Activated naive CD8-positive, alpha-beta T cell treated with anti-CD3 and anti-CD28 coated beads, Interleukin-2, amount 50 U/mL, for 24 hours (primary cell): ENCODE measurements around the gene CLPSL1.
A peak's percentile ranks its signal among the peaks of the same experiment; 100 is the strongest.
"Not testable (repeated sequence)": the region's sequence is repeated elsewhere in the genome, so short reads cannot be mapped to it uniquely, and the experiment has no call there.

ENCODE experiments used
- ATAC-seq: fragments of 150-1000 bp; cut with Tn5 transposase; one replicate; pipeline ENCODE4 v1.10.0; 2021
- DNase-seq: peaks from one replicate; pipeline ENCODE4 v3.0.0; 2021
- H3K27ac Mint-ChIP-seq: one replicate; pipeline ENCODE4 v1.8.0; 2021; ENCODE audit warnings: mild to moderate bottlenecking, mixed read lengths
- H3K27me3 Mint-ChIP-seq: one replicate; pipeline ENCODE4 v1.8.0; 2021; ENCODE audit warnings: mixed read lengths
- H3K36me3 Mint-ChIP-seq: one replicate; pipeline ENCODE4 v1.8.0; 2021; ENCODE audit warnings: low read depth, mixed read lengths
- H3K4me1 Mint-ChIP-seq: one replicate; pipeline ENCODE4 v1.8.0; 2021; ENCODE audit warnings: mixed read lengths
- H3K4me3 Mint-ChIP-seq: one replicate; pipeline ENCODE4 v1.8.0; 2021; ENCODE audit warnings: mild to moderate bottlenecking, moderate library complexity, mixed read lengths
- H3K9me3 Mint-ChIP-seq: one replicate; pipeline ENCODE4 v1.8.0; 2021; ENCODE audit warnings: mixed read lengths

CLPSL1 gene, protein sequence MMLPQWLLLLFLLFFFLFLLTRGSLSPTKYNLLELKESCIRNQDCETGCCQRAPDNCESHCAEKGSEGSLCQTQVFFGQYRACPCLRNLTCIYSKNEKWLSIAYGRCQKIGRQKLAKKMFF

DNA sequence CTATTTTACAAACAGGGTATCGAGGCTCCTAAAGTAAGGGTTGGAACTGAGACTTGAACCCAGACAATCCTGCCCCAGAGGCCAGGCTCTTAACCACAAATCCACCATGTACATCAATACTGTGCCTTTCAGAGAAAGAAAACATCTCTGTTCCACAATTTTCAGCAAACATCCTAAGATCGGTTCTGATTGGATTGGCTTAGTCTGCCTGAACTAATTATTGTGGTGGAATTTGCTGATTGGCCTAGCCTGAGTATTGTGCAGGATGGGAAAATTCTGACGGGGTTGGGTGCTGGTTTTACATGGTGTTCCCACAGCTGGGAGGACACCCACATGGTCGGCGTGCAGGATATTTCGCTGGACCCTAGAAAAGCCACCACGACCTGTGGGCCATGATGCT is at the start of gene CLPSL1:
Gene CLPSL1 (plus strand): TSS at position 301 of the 400 bp plus-strand sequence. CDS start 92 bp downstream, at position 393.
- no peak within 1 kb of the TSS for H3K4me3 Mint-ChIP-seq
- ATAC-seq (no peak), DNase-seq (no peak)
- no peaks in the 10 kb centered on the region for H3K9me3 Mint-ChIP-seq
- H3K27me3 Mint-ChIP-seq: peaks cover 32% of the 10 kb centered on the region
- H3K4me1 Mint-ChIP-seq: peaks cover 2% of the 10 kb centered on the region
- H3K27ac Mint-ChIP-seq: no peak within 1 kb of the TSS
- H3K36me3 Mint-ChIP-seq: no peaks in the 10 kb centered on the region

DNA sequence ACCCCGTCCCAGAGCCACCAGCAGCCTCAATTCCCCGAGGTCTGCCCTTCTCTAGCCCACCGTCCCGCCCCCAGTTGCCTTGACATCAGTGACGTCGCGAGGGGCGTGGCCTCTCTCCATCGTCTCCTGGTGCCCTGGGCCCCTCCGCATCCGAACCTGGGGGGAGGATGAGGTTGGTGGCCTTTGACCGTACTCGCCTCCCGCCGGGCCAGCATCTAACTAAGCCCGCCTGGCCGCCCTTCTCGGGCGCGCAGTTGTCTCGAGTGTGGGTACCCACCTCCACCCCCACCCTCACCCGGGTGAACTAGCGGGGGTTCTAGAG is 49.4 kb upstream of the CLPSL1 start:
- Mint-ChIP-seq H3K4me3 (peak overlapping the region; percentile 77), H3K9me3 (no peaks in the 10 kb centered on the region), H3K36me3 (no peaks in the 10 kb centered on the region), H3K27me3 (peaks cover 2% of the 10 kb centered on the region), H3K27ac (peak overlapping the region; percentile 83), H3K4me1 (peaks cover 85% of the 10 kb centered on the region)
- DNase-seq: peak; percentile 98
- ATAC-seq: peak; percentile 45

DNA sequence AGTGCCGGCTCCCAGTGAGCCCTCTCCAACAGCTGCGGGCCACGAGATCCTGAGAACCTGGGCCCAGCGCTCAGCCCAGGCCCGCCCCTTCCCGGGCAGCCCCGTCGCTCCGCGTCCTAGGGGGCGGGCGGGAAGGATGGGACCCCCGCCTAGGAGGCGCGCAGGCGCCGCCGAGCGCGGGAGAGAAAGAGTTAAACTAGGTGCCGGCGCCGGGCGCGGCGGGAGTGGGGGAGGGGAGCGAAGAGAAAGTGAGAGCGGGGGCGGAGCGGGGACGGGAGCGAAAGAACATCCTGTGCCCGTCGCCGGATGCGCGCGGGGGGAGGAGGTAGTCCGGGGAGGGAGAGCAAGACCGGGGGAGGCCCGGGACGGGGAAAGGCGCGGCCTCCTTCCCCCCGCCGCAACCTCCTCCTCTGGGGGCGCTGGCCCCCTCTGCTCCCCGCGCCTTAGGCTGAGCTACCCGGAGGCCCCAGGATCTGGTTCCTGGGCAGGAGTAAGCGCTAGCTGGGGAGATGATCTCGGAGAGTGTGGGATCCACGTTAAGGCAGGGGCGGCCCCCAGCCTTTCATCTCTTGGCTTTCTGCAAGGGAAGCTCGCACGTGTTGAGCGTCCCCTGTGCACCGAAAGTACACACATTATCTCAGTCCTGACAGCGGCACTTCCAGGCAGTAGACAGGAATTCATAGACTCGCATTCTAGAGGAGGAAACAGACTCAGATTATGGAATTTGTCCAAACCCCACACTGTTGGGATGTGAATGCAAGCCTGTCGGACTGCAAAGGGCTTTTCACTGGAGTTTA is 48.9 kb upstream of the CLPSL1 start:
- ATAC-seq (peak; percentile 54), DNase-seq (peak; percentile 97)
- peaks cover 80% of the 10 kb centered on the region for H3K4me1 Mint-ChIP-seq
- H3K4me3 Mint-ChIP-seq: peak overlapping the region; percentile 77
- H3K27me3 Mint-ChIP-seq: no peaks in the 10 kb centered on the region
- H3K9me3 Mint-ChIP-seq: no peaks in the 10 kb centered on the region
- H3K27ac Mint-ChIP-seq: peak overlapping the region; percentile 83
- H3K36me3 Mint-ChIP-seq: no peaks in the 10 kb centered on the region

DNA sequence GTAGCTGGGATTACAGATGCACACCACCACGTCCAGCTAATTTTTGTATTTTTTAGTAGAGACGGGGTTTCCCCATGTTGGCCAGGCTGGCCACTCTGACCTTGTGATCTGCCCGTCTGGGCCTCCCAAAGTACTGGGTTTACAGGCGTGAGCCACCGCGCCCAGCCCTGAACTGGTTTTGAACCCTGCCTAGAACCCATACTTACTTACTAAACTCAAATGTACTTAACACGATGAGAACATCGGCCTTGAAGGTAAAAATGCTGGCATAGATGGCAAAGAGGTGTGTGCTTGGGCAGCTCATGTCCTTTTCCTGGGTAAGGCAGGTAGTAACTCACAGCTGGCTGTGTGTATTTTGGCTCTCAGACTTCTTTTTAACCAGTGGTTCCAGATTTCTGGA is 47.2 kb upstream of the CLPSL1 start:
- peaks cover 72% of the 10 kb centered on the region for H3K4me1 Mint-ChIP-seq
- no peak overlapping the region for H3K27ac Mint-ChIP-seq
- DNase-seq (no peak), ATAC-seq (no peak)
- no peak overlapping the region for H3K4me3 Mint-ChIP-seq
- no peaks in the 10 kb centered on the region for H3K9me3 Mint-ChIP-seq
- no peaks in the 10 kb centered on the region for H3K27me3 Mint-ChIP-seq
- no peaks in the 10 kb centered on the region for H3K36me3 Mint-ChIP-seq

DNA sequence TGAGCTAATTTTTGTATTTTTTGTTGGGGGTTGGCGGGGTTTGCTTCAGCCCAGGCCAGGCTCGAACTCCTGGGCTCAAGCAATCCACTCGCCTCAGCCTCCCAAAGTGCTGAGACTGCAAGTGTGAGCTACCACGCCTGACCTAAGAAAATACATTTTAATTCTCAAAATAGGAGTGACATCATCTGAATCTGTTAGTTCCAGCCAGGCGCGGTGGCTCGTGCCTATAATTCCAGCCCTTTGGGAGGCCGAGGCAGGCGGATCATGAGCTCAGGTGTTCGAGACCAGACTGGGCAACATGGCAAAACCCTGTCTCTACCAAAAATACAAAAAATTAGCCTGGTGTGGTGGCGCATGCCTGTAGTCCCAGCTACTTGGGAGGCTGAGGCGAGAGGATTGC is 46.5 kb upstream of the CLPSL1 start:
- not testable (repeated sequence) for DNase-seq, ATAC-seq, H3K9me3 Mint-ChIP-seq, H3K27ac Mint-ChIP-seq, H3K27me3 Mint-ChIP-seq, H3K4me3 Mint-ChIP-seq, H3K36me3 Mint-ChIP-seq
- H3K4me1 Mint-ChIP-seq: peaks cover 65% of the 10 kb centered on the region

DNA sequence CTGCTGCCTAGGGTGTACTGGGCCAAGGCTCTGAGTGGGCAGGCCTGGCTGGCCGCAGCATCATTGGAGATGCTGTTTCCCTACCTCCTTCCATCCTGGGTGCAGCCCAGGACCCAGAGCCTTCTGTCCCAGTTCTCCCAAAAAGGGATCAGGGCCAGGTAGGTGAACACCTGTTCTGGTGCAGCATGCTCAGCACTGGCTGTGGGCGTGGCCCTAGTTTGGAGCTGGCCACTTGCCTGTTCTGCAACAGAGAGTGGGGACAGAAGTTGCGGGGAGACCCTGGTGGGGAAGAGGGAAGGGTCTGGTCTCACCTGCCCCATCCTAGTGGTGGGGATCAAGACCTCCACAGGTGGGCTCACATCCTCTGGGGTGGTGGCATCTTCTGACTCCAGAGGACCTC is 45.4 kb upstream of the CLPSL1 start:
- Mint-ChIP-seq H3K27me3 (no peaks in the 10 kb centered on the region), H3K9me3 (no peaks in the 10 kb centered on the region), H3K36me3 (no peaks in the 10 kb centered on the region), H3K27ac (no peak overlapping the region), H3K4me1 (peaks cover 54% of the 10 kb centered on the region), H3K4me3 (no peak overlapping the region)
- no peak for ATAC-seq
- DNase-seq: no peak

DNA sequence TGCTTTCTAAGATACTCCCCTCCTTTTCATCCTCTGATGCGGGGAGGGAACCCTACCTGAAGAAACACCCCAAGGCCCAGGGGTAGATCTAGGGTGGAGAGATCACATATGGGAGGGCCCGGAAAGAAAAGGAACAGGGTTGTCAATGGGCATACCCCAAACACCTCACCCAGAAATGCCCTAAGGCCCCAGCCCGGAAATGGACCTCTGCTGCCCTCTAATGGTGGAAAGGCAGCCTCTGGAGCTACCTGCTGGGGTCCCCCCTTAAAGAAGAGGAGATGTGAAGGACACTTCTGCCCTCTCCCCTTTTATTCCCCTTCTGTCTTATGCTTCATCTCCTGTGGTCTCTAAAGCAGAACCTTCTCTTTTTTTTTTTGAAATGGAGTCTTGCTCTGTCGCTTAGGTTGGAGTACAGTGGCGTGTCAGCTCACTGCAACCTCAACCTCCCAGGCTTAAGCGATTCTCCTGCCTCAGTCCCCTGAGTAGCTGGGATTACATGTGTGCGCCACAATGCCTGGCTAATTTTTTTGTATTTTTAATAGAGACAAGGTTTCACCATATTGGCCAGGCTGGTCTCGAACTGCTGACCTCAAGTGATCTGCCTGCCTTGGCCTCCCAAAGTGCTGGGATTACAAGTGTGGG is 44.4 kb upstream of the CLPSL1 start:
- H3K27me3 Mint-ChIP-seq: no peaks in the 10 kb centered on the region
- no peak overlapping the region for H3K27ac Mint-ChIP-seq
- ATAC-seq (peak; percentile 42), DNase-seq (peak; percentile 89)
- H3K4me3 Mint-ChIP-seq: no peak overlapping the region
- no peaks in the 10 kb centered on the region for H3K36me3 Mint-ChIP-seq
- peaks cover 46% of the 10 kb centered on the region for H3K4me1 Mint-ChIP-seq
- no peaks in the 10 kb centered on the region for H3K9me3 Mint-ChIP-seq

DNA sequence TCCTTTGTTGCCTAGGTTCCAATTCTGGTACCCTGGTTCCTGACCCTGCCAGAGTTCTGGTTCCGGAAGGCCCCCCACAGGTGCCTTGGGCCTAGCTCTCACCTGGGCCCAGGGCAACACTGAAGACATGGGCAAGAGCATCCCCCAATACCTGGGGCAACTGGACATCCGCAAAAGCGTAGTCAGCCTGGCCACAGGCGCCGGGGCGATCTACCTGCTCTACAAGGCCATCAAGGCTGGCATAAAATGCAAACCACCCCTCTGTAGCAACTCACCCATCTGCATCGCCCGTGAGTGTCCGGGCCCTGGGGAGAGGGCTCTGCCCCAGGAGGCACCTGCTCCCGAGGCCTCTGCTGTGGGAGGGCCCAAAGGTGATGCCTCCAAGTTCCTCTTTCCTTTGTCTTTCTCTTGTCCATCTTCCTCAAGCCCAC is 43.8 kb upstream of the CLPSL1 start, which contains the start of gene ARMC12:
Gene ARMC12 (plus strand): TSS at position 51 of the 431 bp plus-strand sequence. CDS start 77 bp downstream, at position 128.
- H3K9me3 Mint-ChIP-seq: no peaks in the 10 kb centered on the region
- peaks cover 46% of the 10 kb centered on the region for H3K4me1 Mint-ChIP-seq
- ATAC-seq (no peak), DNase-seq (no peak)
- H3K27ac Mint-ChIP-seq: peak within 1 kb of the TSS; percentile 59
- no peaks in the 10 kb centered on the region for H3K27me3 Mint-ChIP-seq
- no peaks in the 10 kb centered on the region for H3K36me3 Mint-ChIP-seq
- peak within 1 kb of the TSS; percentile 33 for H3K4me3 Mint-ChIP-seq

DNA sequence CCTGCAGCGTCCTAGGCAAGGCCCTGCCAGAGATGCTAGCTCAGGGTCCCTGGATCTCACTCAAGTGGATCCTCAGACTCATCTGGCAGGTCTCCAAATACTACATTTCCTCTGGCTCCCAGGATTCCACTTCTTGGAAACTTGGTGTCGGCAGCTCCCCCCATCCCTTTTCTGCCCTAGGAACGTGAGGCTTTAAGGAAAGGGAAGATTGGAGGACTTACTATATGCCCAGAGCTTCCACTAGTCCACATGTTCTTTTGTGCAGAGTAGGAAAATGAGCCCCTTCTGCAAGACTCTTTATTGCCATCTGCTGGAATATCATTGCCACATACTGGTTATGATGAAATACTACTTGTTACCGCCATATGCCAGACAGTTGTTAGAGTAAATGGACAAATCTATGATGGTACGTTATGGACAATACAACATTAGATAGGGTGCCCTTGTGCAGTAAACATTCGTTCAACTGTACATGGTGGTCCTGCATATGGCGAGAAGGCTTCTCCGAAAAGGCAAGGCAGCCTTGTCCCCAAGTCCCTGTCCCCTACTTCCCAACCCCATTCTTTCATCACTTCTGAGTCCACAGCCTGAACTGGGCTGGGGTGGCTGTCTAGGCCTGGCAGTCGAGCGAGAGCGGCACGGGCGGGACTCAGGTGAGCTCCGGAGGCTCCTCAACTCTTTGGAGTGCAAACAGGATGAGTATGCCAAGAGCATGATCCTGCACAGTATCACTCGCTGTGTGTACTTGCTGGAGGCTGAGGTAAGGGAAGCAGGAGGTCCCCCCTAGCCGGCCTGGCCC is 43.2 kb upstream of the CLPSL1 start:
- DNase-seq (no peak), ATAC-seq (peak; percentile 60)
- peak overlapping the region; percentile 33 for H3K4me3 Mint-ChIP-seq

DNA sequence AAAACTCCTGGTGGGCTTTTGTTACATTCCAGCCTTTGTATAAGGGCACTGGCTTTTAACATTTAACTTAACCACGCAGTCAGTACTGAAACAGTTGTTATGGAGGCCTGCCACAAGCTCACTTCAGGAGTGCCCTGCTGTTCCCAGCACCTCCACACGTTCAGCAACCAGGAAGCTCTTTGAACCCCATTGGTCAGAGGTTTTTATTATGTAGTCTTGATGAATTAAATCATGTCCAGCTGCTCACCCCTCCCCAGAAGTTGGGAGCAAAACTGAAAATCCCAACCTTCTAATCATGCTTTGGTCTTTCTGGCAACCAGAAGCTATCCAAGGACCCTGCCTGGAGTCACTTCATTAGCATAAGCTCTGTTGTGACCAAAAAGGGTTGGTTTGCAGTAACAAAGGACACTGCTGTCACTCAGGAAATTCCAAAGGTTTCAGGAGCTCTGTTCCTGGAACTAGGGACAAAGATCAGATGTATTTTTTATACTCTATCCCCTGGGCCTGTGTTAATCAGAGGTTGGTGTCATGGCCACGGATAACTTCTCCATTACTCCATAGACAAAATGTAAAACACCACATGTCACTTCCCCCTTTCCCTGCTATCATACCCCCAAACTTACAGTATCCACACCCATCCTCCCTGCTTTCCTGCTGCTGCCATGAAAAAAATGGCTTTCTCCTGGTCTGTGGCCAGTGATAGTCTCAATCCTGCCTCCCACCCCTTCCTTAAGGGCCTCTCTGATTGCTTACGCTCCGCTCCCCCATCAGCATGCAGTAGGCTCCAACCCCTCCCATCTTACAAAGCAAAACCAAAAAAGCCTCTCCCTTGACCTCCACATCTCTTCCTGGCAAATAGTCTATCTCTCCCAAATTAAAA is 40.9 kb upstream of the CLPSL1 start:
- Mint-ChIP-seq H3K27me3 (no peaks in the 10 kb centered on the region), H3K4me3 (no peak overlapping the region), H3K9me3 (no peaks in the 10 kb centered on the region), H3K27ac (no peak overlapping the region), H3K4me1 (peaks cover 20% of the 10 kb centered on the region), H3K36me3 (no peaks in the 10 kb centered on the region)
- no peak for DNase-seq
- no peak for ATAC-seq

More for the DNA sequence above, 43.2 kb upstream of the CLPSL1 start:
- peaks cover 40% of the 10 kb centered on the region for H3K4me1 Mint-ChIP-seq
- no peaks in the 10 kb centered on the region for H3K9me3 Mint-ChIP-seq
- H3K27me3 Mint-ChIP-seq: no peaks in the 10 kb centered on the region
- H3K27ac Mint-ChIP-seq: peak overlapping the region; percentile 59
- H3K36me3 Mint-ChIP-seq: no peaks in the 10 kb centered on the region

DNA sequence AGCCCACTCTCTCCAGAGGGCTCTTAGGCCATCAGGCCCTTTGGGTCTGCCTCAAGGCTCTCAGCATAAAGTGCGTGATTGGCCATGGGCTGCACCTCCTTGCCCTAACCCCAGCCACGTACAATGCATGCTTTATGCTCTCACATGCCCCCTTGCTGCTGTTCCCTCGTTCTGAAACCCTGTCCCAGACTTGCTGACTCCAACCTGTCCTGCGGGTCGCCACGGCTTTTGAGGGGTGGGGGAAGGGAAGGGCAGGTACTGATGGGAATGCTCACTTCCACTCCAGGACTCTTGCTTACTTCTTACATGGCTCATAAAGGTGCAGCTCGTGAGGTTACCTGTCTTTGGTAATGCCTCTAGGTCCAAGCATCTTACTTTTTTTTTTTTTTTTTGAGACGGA is 38.0 kb upstream of the CLPSL1 start:
- Mint-ChIP-seq H3K4me1 (no peaks in the 10 kb centered on the region), H3K4me3 (no peak overlapping the region), H3K27me3 (no peaks in the 10 kb centered on the region), H3K9me3 (peaks cover 4% of the 10 kb centered on the region), H3K27ac (no peak overlapping the region), H3K36me3 (no peaks in the 10 kb centered on the region)
- DNase-seq (no peak), ATAC-seq (no peak)

DNA sequence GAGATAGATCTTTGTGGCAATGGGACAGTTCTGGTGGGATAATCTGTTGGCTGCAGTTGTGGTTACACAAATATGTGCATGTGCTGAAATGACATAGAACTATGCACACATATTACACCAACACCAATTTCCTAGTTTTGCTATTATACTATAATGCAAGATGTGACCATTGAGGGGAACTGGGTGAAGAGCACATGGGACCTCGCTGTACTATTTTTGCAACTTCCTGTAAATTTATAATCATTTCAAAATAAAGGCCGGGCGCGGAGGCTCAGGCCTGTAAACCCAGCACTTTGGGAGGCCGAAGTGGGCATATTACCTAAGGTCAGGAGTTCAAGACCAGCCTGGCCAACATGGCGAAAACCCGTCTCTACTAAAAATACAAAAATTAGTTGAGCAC is 35.3 kb upstream of the CLPSL1 start:
- H3K36me3 Mint-ChIP-seq: no peaks in the 10 kb centered on the region
- no peaks in the 10 kb centered on the region for H3K27me3 Mint-ChIP-seq
- no peaks in the 10 kb centered on the region for H3K4me1 Mint-ChIP-seq
- no peak for ATAC-seq
- DNase-seq: no peak
- H3K4me3 Mint-ChIP-seq: no peak overlapping the region
- no peak overlapping the region for H3K27ac Mint-ChIP-seq
- H3K9me3 Mint-ChIP-seq: peaks cover 6% of the 10 kb centered on the region

DNA sequence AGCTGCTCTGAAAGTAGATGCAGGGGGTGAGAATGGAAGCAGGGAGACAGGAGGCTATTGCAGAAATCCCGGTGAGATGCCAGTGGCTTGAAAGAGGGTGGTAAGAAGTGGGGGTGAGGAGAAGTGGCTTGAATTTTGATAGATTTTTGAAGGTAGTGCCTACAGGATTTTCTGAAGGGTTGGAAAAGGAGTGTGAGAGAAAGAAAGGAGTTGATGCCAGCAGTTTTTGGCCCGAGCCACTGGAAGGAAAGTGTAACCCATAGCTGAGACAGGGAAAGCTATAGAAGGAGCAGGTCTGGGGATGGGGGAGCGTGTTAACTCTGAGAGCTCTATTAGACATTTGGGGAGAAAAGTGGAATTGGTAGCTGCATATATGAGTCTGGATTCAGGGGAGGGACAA is 34.3 kb upstream of the CLPSL1 start:
- Mint-ChIP-seq H3K27ac (no peak overlapping the region), H3K4me3 (no peak overlapping the region), H3K9me3 (peaks cover 6% of the 10 kb centered on the region), H3K27me3 (no peaks in the 10 kb centered on the region), H3K36me3 (no peaks in the 10 kb centered on the region), H3K4me1 (no peaks in the 10 kb centered on the region)
- DNase-seq (no peak), ATAC-seq (no peak)

DNA sequence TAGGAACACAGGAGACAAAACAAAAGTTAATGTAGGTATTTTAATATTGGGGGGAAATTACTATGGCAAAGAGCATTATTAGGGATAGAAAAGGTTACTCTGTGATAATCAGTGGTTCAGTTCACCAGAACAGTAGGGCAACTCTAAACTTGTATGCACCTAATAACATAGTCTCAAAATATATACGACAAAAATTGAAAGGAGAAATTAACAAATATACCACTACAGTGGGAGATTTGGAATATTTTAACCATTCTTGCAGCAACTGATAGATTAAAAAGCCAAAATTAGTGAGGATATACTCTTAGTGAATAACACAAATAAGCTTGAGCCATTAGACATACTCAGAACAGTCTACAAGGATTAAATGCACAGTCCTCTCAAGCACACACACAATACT is 32.9 kb upstream of the CLPSL1 start:
- Mint-ChIP-seq H3K4me3 (no peak overlapping the region), H3K27ac (no peak overlapping the region), H3K36me3 (no peaks in the 10 kb centered on the region), H3K4me1 (no peaks in the 10 kb centered on the region), H3K9me3 (peaks cover 6% of the 10 kb centered on the region), H3K27me3 (no peaks in the 10 kb centered on the region)
- ATAC-seq (no peak), DNase-seq (no peak)
